Stimulated activated CD8-positive, alpha-beta memory T cell treated with anti-CD3 and anti-CD28 coated beads, Interleukin-4, amount 100 ng/mL, for 24 hours (primary cell): Measurements from ENCODE around the gene ZNF208.
A peak's percentile ranks its signal among the peaks of the same experiment; 100 is the strongest.
"Not testable (repeated sequence)": the region's sequence is repeated elsewhere in the genome, so short reads cannot be mapped to it uniquely, and the experiment has no call there.

Experiments used
- DNase-seq: peaks from one replicate; pipeline ENCODE4 v3.0.0-alpha.2; 2020; ENCODE audit warnings: low read depth

Gene ZNF208

DNA sequence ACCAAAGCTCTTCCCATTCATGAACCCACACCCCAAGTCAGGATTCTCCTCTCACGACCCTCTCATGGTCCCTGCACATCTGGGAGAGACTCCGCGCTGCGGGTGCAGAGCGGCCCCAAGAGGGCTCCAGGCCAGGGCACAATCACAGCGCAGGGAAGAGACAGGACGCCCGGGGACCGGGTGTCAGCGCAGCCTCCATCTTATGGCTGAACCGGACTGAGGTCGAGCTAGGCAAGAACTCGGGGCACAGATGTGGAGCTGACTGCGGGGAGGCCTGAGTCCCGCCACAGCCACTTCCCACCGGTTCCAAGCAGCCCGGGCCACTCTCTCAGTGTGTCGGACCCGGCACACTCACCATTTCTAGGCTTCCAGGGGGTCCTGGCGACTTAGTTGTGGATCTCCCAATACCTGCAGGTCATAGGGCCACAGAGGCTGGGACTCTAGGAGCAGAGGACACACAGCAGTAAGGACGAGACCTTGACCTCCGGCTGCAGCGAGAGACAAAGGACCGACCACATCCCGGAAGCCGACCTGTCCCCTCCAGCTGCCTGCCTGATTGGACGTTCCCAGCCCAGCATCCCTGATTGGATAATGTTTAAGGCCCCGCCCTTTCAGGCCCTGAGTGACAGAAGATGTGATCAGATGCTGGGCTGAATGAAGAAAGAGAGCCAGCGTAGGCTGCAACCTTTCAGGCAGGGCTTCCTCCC, at the start of gene ZNF208:
Gene ZNF208, minus strand, starts transcription at position 507 of the 707 bp plus-strand sequence. Its CDS starts 149 bp downstream, at position 358.
- DNase-seq: not testable (repeated sequence)

DNA sequence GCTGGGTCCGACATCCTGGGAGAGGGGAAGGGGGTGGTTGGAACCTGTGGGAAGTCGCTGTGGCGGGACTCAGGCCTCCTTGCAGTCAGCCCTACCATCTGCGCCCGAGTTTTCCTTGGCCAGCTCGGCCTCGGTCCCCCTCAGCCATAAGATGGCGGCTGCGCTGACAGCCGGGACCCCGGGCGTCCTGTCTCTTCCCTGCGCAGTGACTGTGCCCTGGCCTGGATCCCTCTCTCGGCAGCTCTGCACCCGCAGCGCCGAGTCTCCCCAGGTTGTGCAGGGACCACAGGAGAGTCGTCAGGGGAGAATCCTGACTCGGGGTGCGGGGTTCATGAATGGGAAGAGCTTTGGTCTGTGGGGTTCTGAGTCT, 41.9 kb upstream of the ZNF208 start:
- DNase-seq: no peak

DNA sequence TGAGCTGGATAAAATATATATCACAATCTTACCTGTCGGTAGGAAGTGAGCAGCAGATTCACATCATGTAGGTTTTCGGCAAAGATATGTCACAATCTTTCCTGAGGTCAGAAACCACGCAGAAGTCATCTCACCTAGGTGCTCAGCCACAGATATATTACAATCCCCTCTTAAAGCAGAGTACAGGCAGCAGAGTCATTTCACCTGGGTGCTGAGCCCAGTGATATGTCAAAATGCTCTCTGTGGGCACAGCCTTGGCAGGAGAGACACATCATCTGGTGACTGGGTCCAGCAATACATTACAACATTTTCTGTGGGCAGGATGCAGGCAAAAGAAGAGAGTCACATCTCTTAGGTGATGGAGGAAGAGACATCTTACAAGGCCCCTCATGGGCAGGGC, 30.4 kb upstream of the ZNF208 start:
- DNase-seq: not testable (repeated sequence)

GRCh38 chr19:22030680-22031079, 19.9 kb upstream of the ZNF208 start:
- DNase-seq: no peak

- no peak for DNase-seq
These were observed 15.9 kb upstream of the ZNF208 start for GRCh38 chr19:22026687-22027086.

DNA sequence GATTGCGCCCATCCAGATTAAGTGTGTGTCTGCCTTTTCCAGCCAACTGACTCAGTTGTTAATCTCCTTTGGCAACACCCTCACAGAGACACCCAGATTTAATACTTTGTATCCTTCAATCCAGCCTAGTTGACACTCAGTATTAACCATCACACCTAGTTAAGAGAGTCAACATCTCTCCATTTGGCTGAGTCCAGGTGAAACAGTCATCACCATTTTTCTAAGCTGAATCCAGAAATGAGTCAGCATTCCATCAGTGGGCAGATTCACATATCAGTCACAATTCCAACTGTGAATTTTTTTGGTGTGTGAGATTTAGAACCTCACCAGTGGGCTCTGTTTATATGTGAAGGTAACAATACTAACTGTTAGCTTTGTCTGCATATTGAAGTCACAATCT, 14.8 kb upstream of the ZNF208 start:
- DNase-seq: not testable (repeated sequence)

DNA sequence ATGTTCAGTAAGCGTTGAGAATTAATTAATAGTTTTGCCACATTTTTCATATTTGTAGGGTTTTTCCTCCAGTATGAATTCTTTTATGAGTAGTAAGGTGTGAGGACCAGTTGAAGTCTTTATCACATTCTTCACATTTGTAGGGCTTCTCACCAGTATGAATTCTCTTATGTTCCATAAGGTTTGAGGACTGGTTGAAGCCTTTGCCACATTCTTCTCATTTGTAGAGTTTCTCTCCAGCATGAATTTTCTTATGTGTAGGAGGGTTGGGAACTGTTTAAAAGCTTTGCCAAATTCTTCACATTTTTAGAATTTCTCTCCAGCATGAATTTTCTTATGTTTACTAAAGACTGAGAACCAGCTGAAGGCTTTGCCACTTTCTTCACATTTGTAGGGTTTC, 40.3 kb downstream of the ZNF208 start:
- DNase-seq: no peak

- no peak for DNase-seq
These were observed 63.0 kb downstream of the ZNF208 start for GRCh38 chr19:21947775-21948174.

GRCh38 chr19:21940684-21941083, 70.1 kb downstream of the ZNF208 start:
- DNase-seq: no peak

DNA sequence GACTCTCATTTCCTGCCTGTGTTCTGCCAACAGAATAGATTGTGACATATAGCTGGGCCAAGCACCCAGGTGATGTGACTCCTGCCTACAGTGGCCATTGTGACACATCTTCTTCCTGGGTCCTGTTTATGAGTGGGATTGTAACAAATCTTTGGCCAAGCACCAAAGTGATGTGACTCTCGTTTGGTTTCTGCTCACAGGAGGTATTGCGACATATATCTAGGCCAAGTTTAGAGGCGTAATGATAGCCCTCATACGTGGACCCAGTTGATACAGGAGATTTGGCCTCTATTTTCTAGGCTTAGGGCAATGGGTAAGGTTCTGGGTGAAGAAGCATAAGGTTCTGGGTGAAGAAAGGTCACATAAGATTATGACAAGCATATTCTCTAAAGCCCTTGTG, 76.2 kb downstream of the ZNF208 start:
- no peak for DNase-seq

- DNase-seq: no peak
These were observed 76.6 kb downstream of the ZNF208 start for GRCh38 chr19:21934131-21934530.

DNA sequence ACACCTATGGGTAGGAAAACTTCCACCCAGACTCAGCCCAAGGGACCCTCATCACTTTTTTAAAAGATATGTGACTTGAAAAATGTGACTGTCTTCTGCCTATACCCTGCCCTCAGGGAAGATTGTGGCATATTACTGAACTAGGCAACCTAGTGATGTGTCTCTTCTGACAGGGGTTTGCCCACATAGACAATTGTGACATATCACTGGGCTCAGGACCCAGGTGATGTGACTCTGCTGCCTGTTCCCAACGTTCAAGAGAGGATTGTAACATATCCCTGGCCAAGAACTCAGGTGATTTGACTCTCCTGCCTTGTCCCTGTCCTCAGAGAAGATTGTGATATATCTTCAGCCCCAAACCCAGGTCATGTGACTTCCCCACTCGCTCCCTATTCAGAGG, 88.5 kb downstream of the ZNF208 start:
- no peak for DNase-seq

- DNase-seq: no peak
These were observed 89.0 kb downstream of the ZNF208 start for GRCh38 chr19:21921691-21922180.

DNA sequence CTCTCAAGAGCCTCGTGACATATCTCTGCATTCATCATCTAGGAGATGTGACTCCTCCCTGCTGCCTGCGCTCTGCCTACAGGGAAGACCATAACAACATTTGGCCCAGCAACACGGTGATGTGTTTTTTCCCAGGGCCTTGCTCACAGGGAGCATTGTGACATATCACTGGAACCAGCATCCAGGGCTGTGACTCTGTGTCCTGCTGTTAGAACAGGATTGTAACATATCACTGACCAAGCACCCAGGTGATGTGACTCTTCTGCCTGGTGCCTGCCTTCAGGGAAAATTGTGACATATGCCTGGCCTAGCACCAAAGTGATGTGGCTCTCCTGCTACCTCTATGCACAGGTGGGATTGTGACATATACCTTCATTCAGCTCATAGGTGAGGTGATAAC, 95.3 kb downstream of the ZNF208 start:
- DNase-seq: no peak

GRCh38 chr19:21912654-21913053, 98.1 kb downstream of the ZNF208 start:
- no peak for DNase-seq

- DNase-seq: no peak
These were observed 100.4 kb downstream of the ZNF208 start for GRCh38 chr19:21910318-21910717.

GRCh38 chr19:21908066-21908465, 102.7 kb downstream of the ZNF208 start:
- no peak for DNase-seq

DNA sequence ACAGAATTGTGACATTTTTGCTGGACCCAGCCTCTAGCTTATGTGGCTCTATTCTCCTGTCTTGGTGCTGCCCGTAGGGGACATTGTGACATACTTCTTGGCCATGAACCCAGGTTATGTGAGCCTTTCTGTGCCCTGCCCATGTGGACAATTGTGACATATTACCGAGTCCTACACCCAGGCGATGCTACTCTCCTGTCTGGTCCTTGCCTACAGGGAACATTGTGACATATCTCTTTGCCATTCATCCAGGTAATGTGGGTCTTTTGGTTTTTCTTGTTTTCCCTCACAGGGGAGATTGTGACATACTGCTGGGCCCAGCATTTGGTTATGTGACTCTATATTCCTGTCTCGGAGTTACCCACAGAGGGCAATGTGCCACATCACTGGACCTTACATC, 103.2 kb downstream of the ZNF208 start:
- DNase-seq: no peak

DNA sequence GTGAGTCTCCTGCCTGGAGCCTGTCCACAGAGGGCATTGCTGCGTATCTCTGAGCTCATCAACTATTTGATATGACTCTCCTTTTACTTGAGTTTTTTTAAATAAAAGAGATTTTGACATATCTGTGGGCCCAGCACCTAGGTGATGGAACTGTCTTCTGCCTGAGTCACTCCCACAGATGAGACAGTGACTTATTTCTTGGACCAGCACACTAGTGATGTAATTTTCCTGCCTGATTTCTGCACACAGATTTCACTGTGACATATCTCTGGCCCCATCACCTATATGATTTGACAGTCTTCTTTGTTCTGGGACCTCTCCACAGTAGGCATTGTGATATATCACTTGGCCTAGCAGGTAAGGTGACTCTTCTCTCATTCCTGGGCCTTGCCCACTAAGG, 108.2 kb downstream of the ZNF208 start:
- DNase-seq: no peak

GRCh38 chr19:21901861-21902260, 108.9 kb downstream of the ZNF208 start:
- no peak for DNase-seq

DNA sequence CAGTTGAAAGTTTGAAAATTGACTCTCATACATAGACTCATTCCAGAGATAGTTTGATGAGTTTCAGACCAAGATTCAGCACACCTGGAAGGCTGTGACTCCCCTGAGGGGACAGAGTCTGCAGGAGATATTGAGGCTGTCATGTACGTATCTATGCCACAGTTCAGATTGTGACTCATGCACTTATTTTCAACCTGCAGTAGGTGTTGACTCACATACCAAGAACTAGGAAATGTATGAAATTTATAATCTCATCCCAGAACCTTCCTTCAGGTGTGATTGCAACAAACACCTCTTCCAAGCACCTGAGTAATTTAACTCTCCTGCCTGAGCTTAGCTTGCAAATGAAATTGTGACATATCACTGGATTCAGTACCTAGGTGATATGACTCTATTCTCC, 110.3 kb downstream of the ZNF208 start:
- no peak for DNase-seq

GRCh38 chr19:21891086-21891485, 119.7 kb downstream of the ZNF208 start:
- DNase-seq: no peak

DNA sequence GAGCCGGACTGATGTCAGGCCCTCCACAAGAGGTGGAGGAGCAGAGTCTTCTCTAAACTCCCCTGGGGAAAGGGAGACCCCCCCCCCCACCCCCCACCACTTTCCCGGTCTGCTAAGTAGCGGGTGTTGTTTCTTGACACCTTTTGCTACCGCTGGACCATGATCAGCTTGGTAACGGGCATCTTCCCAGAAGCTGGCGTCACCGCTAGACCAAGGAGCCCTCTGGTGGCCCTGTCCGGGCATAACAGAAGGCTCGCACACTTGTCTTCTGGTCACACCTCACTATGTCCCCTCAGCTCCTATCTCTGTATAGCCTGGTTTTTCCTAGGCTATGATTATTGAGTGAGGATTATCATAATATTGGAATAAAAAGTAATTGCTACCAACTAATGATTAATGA, 120.7 kb downstream of the ZNF208 start:
- peak; percentile 14 for DNase-seq

- DNase-seq: not testable (repeated sequence)
These were observed 125.2 kb downstream of the ZNF208 start for GRCh38 chr19:21885516-21885915.
